DMS 273 treated with DMSO at 0.1 percent for 48 hours (cell line): ENCODE results near the gene NF2.

Experiments used
- DNase-seq: peaks from one replicate; lab custom pipeline; 2025; lab: John Stamatoyannopoulos, UW

Gene NF2

DNA sequence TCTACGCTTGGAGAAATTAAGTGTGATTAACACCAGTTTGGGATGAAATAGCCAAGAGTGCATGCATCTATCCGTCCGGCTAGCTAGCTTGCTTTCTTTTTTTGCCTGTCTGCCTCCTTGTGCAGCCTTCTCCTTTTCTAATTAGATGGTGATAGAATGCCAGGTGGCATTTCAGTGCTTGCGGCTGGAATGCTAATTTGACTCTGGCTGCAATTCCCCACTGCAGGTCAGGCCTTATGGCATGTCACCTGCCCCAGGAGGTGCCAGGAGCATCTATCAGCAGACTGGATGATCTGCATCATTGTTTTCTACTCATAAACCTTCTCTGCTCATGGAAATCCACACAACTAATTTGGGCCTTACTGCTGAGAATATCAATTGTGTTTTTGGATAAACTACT is 65.2 kb downstream of the NF2 start:
- no peak for DNase-seq

- no peak for DNase-seq
Observed at GRCh38 chr22:29670626-29671025, 67.2 kb downstream of the NF2 start.

- no peak for DNase-seq
Observed at GRCh38 chr22:29673361-29674066, 70.1 kb downstream of the NF2 start.

GRCh38 chr22:29674121-29674520 is 70.7 kb downstream of the NF2 start:
- DNase-seq: no peak

- no peak for DNase-seq
Observed at GRCh38 chr22:29679316-29679715, 75.9 kb downstream of the NF2 start.

GRCh38 chr22:29683536-29683935 is 80.1 kb downstream of the NF2 start:
- no peak for DNase-seq

DNA sequence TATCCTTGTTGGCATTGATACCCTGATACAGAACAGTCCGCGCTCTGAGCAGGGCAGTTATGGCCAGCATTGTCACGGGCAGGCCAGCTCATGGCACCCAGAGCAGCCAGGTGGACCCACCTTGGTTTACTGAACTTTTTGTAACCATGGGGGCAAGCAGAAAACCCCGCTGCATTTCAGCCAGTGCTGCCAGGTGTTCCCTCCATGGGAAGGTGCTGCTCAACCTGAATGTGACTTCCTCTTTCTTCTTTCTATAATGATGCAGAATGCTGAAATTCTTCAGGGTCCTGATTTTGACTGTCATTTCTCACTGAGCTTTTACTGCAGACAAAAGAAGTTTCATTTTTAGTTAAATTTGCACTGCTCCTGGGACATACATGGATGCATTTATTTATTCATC is 80.8 kb downstream of the NF2 start:
- DNase-seq: no peak

DNA sequence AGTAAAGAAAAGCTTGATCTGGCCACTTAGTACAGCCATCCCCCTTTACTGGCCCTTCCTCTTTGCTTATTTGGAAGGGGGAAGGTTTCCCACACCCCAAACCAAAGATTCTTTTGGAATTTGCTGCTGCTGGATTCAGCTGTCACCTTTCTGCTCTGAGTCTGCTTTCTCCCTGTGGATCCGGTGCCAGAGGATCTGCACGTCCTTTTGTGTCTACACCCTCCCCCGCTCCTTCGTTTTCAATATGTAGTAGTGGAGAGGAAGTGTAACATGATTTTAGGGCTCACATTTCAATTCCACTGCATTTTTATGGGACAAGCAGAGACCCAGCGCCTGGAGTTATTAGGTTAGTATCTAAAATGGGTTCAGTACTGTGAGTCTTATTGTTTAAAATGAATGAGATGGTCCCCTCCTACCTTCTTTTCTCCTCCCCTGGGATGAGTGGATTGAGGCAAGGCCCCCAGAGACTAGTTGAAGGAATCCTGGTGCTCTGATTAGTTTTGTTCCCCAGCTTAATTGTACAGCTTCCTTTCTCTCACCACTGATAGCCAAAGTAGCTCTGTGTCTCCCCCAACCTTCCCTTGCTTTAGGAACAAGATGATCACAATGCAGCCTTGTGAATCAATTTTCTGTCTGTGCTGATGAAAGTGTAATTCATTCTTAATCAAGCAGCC is 85.9 kb downstream of the NF2 start:
- DNase-seq: no peak

DNA sequence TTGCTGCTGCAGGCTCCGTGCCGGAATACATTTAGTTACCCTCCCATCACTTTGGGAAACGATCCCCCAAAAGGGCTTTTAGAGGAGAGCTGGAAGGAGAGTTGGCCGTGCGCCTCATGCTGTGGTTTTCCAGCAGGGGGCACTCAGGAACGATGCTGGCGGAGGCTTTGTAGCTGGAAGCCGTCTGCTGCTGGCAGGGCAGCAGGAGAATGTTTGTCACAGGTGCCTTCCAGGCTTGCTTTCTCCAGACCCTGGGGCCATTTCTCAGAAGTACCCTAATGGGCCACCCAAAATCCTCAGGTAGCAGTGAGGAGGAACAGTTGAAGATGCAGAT is 86.4 kb downstream of the NF2 start:
- DNase-seq: peak; percentile 20

- no peak for DNase-seq
Observed at GRCh38 chr22:29690476-29690875, 87.0 kb downstream of the NF2 start.

DNA sequence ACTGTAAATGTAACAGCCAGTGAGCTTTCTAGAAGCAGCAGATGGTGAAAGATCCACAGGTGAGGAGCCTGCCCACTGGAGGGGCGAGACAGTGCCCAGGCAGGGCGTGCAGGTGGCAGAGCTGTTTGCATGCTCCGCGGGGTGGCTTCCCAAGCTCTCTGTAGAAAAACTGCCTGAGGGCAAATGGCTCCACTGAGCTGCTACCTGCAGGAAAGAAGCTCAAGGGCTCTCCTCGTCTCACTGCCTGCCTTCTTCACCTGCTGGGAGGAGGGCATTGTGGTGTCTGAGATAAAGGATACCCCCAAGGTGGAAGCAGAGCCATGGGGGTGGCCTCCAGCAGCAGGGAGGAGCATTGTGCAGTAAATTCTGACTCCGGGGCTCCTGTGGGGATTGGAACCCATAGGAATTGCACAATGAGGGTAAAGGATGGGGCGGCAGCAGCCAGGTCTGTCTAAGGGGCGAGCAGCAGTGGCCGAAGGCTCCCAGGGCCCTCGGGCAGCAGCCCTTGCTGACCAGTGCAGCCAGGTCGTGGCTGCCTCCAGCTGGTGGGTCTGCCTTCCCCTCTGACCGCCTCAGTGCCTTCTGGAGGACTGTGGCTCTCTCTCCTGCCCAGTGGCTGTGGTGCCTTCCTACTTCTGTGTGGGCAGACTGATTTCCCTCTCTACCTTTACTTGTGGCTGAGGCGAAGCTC is 88.3 kb downstream of the NF2 start:
- DNase-seq: no peak

DNA sequence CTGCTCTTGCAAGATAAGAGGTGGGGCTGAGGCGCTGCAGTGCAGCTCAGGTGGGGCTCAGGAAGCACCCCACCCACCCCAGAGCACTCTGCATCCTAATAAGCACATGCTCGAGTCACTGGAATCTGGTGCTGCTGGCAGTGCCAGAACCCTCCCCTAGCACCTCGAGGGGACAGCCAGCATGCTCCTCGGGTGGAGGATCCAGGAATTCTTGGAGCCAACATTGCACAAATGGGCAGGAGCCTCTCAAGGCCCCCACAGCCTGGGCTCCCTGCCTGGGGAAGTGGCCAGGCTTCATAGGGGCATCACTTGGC is 88.9 kb downstream of the NF2 start:
- no peak for DNase-seq

DNA sequence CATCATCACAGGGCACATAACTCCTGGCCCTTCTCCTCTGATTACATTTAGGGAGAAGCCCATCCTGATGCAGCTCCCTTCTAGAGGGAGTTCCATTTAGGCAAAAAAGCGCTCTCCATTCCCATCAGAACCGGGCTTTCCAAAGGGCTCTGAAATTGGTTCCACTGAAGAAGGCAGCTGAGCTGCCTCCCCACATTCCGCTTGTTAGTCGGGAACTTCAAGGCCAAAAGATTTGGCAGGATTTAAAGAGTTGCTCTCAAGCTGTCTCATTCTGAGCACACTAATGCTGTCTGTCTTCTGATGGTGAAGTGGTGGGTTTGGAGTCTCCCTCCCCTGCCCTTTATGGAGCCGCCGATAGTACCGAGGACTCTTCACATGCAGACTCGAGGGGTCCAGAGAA is 89.7 kb downstream of the NF2 start:
- DNase-seq: no peak

GRCh38 chr22:29693671-29694070 is 90.2 kb downstream of the NF2 start:
- no peak for DNase-seq

- peak; percentile 60 for DNase-seq
Observed at GRCh38 chr22:29695129-29695926, 91.9 kb downstream of the NF2 start.

- no peak for DNase-seq
Observed at GRCh38 chr22:29697853-29698598, 94.6 kb downstream of the NF2 start.

DNA sequence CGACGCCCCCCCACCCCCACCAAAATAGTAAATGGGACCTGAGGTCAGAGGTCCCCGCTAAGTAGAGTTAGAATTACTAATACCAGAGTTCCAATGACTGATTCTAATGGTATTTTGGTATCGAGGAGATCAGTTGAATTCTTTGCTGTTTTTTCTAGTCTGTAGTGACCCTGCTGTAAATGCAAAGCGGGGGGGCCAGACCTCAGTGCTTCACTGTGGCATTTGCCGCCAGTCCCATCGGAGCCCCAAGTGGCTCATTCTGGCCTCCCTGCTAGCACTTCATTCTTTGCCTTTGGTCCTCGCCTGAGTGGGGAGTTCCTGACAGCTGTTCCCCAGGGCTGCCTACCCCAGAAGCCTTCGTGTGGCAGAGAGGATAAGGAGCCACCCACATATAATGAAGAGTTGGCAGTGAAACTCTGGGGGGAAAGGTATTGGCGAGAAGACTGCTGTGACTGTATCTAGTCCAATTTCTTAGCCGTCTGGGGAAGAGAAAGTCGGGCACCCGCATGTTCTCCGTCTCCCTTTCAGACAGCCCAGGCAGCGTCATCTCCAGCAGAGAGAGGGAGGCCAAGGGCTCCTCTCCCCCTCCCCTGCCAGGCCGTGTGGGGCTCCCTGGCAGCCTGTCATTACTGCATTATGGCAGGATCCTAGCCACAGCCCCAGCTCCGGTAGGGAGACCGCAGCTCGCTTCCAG is 96.9 kb downstream of the NF2 start:
- DNase-seq: no peak

- DNase-seq: no peak
Observed at GRCh38 chr22:29700900-29701154, 97.4 kb downstream of the NF2 start.

GRCh38 chr22:29701155-29701999 is 97.9 kb downstream of the NF2 start:
- DNase-seq: no peak

DNA sequence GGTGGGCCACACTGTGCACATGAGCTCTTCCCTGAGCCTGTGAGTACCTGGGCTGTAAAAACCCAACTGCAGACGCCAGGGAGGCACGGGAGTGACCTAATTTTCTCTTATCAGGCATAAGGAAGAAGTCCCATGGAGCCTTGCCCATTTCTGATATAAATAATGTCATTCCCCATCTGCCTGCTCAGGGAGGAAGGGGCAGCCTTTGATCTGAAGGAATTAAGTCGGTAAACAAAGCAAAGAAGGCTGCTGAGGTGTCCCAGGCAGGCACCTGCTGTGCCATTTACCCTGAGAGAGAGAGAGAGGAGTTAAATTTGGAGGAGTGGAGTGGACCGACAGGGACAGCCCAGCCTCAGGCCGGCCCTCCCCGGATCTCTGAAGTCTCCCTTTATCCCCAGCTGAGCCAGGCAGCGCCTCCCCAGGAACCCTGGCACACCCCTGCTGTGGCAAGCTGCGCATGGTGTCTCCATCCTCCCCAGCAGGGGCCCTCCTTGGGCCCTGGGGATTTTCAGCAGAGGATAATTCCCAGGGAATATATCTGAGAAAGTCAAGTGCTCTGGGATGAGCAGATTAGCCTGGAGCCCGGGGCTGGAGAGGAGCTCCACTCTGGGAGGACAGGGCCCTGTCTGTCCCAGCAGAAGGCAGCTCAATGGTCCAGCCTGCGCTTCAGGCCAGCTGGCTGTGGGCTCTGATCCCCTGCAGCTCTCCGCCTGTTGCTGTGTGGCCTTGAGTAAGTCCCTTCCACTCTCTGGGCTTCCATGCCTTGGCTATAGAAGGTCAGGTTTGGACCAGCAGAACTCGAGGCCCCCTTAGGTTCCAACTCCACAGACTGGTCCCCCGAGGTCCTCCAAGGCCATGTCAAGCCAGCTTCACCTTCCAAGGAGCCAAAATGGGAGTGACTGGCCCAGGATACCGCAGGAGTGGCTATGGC is 98.8 kb downstream of the NF2 start:
- peak; percentile 68 for DNase-seq
